ENCODE measurements around the gene BAX. TPM values are rescaled to one million over a fixed set of nuclear protein-coding genes. Genes with fewer than 3 reads are reported as not detected.

The BAX gene
- total and polyA plus RNA-seq, 2 of the 13 experiments (the other 11 are each of a cell fraction or from before 2014, with no cell fraction given) = 139 to 176 TPM

DNA sequence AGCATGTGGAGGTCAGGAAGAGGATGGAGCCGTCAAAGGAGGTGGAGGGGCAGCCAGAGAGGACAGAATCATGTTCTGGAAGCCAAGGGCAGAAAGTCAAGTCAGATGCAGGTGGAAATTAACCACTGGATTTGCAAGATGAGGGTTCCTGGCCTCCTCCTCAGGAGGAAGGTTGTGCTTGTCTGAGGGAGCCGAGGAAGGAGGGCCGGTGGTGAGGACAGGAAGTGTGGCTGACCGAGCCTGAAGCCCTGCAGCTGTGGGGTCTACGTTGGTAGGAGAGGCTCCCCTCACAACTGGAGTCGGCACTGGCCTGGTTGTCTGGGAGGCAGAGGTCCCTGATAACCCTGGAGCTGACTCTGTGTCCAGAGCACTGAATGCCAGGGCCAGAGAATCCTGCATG is 36.6 kb upstream of the BAX start (continued):
- TF ChIP-seq, protein P1, sequence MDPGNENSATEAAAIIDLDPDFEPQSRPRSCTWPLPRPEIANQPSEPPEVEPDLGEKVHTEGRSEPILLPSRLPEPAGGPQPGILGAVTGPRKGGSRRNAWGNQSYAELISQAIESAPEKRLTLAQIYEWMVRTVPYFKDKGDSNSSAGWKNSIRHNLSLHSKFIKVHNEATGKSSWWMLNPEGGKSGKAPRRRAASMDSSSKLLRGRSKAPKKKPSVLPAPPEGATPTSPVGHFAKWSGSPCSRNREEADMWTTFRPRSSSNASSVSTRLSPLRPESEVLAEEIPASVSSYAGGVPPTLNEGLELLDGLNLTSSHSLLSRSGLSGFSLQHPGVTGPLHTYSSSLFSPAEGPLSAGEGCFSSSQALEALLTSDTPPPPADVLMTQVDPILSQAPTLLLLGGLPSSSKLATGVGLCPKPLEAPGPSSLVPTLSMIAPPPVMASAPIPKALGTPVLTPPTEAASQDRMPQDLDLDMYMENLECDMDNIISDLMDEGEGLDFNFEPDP (CRISPR knock-in tag; conservative IDR thresholded peaks at IDR 0.05) = no peak
- TF ChIP-seq ZMAT3 (CRISPR knock-in tag; conservative IDR thresholded peaks at IDR 0.05) = no peak
- TF ChIP-seq PBX2 (CRISPR knock-in tag; IDR thresholded peaks at IDR 0.05) = no peak
- no peak for TF ChIP-seq MTF1 (CRISPR knock-in tag; IDR thresholded peaks at IDR 0.05)
- no peak for TF ChIP-seq ARNT (IDR thresholded peaks at IDR 0.05)
- TF ChIP-seq SP1 (IDR thresholded peaks at IDR 0.05) = no peak
- TF ChIP-seq SP1 (CRISPR knock-in tag; IDR thresholded peaks at IDR 0.05) = no peak
- TF ChIP-seq, protein P2, sequence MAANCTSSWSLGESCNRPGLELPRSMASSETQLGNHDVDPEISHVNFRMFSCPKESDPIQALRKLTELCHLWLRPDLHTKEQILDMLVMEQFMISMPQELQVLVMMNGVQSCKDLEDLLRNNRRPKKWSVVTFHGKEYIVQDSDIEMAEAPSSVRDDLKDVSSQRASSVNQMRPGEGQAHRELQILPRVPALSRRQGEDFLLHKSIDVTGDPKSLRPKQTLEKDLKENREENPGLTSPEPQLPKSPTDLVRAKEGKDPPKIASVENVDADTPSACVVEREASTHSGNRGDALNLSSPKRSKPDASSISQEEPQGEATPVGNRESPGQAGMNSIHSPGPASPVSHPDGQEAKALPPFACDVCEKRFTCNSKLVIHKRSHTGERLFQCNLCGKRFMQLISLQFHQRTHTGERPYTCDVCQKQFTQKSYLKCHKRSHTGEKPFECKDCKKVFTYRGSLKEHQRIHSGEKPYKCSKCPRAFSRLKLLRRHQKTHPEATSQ (CRISPR knock-in tag; IDR thresholded peaks at IDR 0.05; ENCODE audit: borderline replicate concordance) = no peak
- no peak for TF ChIP-seq ZNF883 (CRISPR knock-in tag; IDR thresholded peaks at IDR 0.05; ENCODE audit: not compliant biosample characterization)
- TF ChIP-seq, protein P3, sequence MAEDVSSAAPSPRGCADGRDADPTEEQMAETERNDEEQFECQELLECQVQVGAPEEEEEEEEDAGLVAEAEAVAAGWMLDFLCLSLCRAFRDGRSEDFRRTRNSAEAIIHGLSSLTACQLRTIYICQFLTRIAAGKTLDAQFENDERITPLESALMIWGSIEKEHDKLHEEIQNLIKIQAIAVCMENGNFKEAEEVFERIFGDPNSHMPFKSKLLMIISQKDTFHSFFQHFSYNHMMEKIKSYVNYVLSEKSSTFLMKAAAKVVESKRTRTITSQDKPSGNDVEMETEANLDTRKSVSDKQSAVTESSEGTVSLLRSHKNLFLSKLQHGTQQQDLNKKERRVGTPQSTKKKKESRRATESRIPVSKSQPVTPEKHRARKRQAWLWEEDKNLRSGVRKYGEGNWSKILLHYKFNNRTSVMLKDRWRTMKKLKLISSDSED (CRISPR knock-in tag; IDR thresholded peaks at IDR 0.05) = no peak
- no peak for TF ChIP-seq ZNF10 (CRISPR knock-in tag; IDR thresholded peaks at IDR 0.05; ENCODE audit: borderline replicate concordance, low read depth)
- TF ChIP-seq ATF6 (CRISPR knock-in tag; conservative IDR thresholded peaks at IDR 0.05) = no peak
